OCI-LY1 (cell line): Measurements from ENCODE around the gene DDX51.

Source experiments
- CTCF ChIP-seq: fragments of 200-600 bp; sonication (generic), shearing (Covaris generic); IDR thresholded peaks from 2 replicates; pipeline ENCODE4 v1.5.1; 2017; ENCODE audit warnings: mild to moderate bottlenecking, antibody characterized with exemption, low read length, moderate library complexity, mixed read lengths
- EZH2 ChIP-seq: fragments of 200-600 bp; sonication (generic), shearing (Covaris generic); IDR thresholded peaks from 2 replicates; pipeline ENCODE4 v1.8.0; 2017; ENCODE audit warnings: borderline replicate concordance, mixed run types, mild to moderate bottlenecking, antibody characterized with exemption, low read length, moderate library complexity, mixed read lengths

GRCh38 chr12:132173135-132174014 lies 29.3 kb upstream of the DDX51 start:
- TF ChIP-seq CTCF (no peak), EZH2 (no peak)
